ENCODE measurements around the gene CNPY1. TPM values are rescaled to one million over a fixed set of nuclear protein-coding genes. Genes with fewer than 3 reads are reported as not detected.

The CNPY1 gene
- total and polyA plus RNA-seq, 2 donors (not counting 1 experiment from before 2014, with no cell fraction given) = not detected

GRCh38 chr7:155471718-155472117 lies 74.6 kb downstream of the CNPY1 start:
- Histone ChIP-seq H3K79me2 (ENCODE audit: control insufficient read depth, insufficient read depth, low read length) (no peaks in the 10 kb centered on the region), H3K4me2 (replicated peaks; ENCODE audit: low read depth, low read length, poor library complexity, severe bottlenecking) (no peak overlapping the region), H3K9me3 (ENCODE audit: control extremely low read depth in 1 of 3, control insufficient read depth in 2 of 3, insufficient read depth in 1 of 3, low read length in 2 of 3) (peaks cover 0 to 53% (median 3%) of the 10 kb centered on the region in 3 donors), H3K27ac (ENCODE audit: low read length in 2 of 2) (no peak overlapping the region), H3K4me3 (ENCODE audit: control extremely low read depth in 1 of 5, extremely low read depth in 1 of 5, insufficient read depth in 1 of 5, low read depth in 2 of 5, low read length in 4 of 5) (no peak overlapping the region), H2AFZ (ENCODE audit: insufficient read depth, low read depth, low read length, poor library complexity, severe bottlenecking) (no peak overlapping the region), H3K36me3 (replicated peaks in 1 of 2; ENCODE audit: control extremely low read depth in 1 of 2, control insufficient read depth in 1 of 2, extremely low read depth in 1 of 2, insufficient read depth in 2 of 2, low read length in 1 of 2) (no peaks in the 10 kb centered on the region), H3K4me1 (ENCODE audit: control insufficient read depth in 2 of 2, insufficient read depth in 2 of 2, low read length in 2 of 2) (peaks cover 23 to 37% of the 10 kb centered on the region in 2 donors), H3K27me3 (replicated peaks in 1 of 4; ENCODE audit: control extremely low read depth in 1 of 4, control insufficient read depth in 3 of 4, insufficient read depth in 4 of 4, low read length in 3 of 4) (peaks cover 0 to 97% (median 80%) of the 10 kb centered on the region in 4 experiments), H3K9ac (ENCODE audit: low read length) (no peak overlapping the region), H4K20me1 (ENCODE audit: control insufficient read depth, insufficient read depth, low read length, poor library complexity, severe bottlenecking) (no peaks in the 10 kb centered on the region)
- TF ChIP-seq EZH2 (IDR thresholded peaks at IDR 0.05; ENCODE audit: borderline replicate concordance, insufficient read depth, low read depth, low read length, poor library complexity, severe bottlenecking) (no peak), CTCF (IDR thresholded peaks at IDR 0.05) (no peak)
- intact Hi-C loops (cut with micrococcal nuclease) = no loop called here
- Mint-ChIP-seq H3K4me1 (peaks cover 17% of the 10 kb centered on the region), H3K27me3 (peaks cover 84% of the 10 kb centered on the region), H3K4me3 (no peak overlapping the region), H3K27ac (no peak overlapping the region), H3K9me3 (ENCODE audit: insufficient read depth) (no peaks in the 10 kb centered on the region)
- ATAC-seq (ENCODE audit: low read depth) (no peak), DNase-seq (peak; percentile 16)
- 7% methylated on average over 8 of the region's 11 CpGs for WGBS (ENCODE audit: insufficient coverage)
- POLR2A ChIA-PET = no interaction called here
- CTCF ChIA-PET = no interaction called here

GRCh38 chr7:155470686-155471638 lies 75.4 kb downstream of the CNPY1 start:
- 14% methylated on average over 20 of the region's 24 CpGs for WGBS (ENCODE audit: insufficient coverage)
- no peaks in the 10 kb centered on the region for H4K20me1 ChIP-seq (ENCODE audit: control insufficient read depth, insufficient read depth, low read length, poor library complexity, severe bottlenecking)
- DNase-seq (peak; percentile 7), ATAC-seq (ENCODE audit: low read depth) (no peak)
- H2AFZ ChIP-seq (ENCODE audit: insufficient read depth, low read depth, low read length, poor library complexity, severe bottlenecking) = no peak overlapping the region
- no peak overlapping the region for H3K4me3 Mint-ChIP-seq
- H3K79me2 ChIP-seq (ENCODE audit: control insufficient read depth, insufficient read depth, low read length) = no peaks in the 10 kb centered on the region
- peaks cover 31 to 45% of the 10 kb centered on the region in 2 donors for H3K4me1 ChIP-seq (ENCODE audit: control insufficient read depth in 2 of 2, insufficient read depth in 2 of 2, low read length in 2 of 2)
- POLR2A ChIA-PET = no interaction called here
- peaks cover 0 to 97% (median 81%) of the 10 kb centered on the region in 4 experiments for H3K27me3 ChIP-seq (replicated peaks in 1 of 4; ENCODE audit: control extremely low read depth in 1 of 4, control insufficient read depth in 3 of 4, insufficient read depth in 4 of 4, low read length in 3 of 4)
- H3K9ac ChIP-seq (ENCODE audit: low read length) = no peak overlapping the region
- H3K4me1 Mint-ChIP-seq = peaks cover 19% of the 10 kb centered on the region
- no peak overlapping the region for H3K27ac Mint-ChIP-seq
- TF ChIP-seq EZH2 (IDR thresholded peaks at IDR 0.05; ENCODE audit: borderline replicate concordance, insufficient read depth, low read depth, low read length, poor library complexity, severe bottlenecking) = no peak
- TF ChIP-seq CTCF (IDR thresholded peaks at IDR 0.05) = no peak
- CTCF ChIA-PET = no interaction called here
- intact Hi-C loops (cut with micrococcal nuclease) = no loop called here
- peaks cover 0 to 59% (median 3%) of the 10 kb centered on the region in 3 donors for H3K9me3 ChIP-seq (ENCODE audit: control extremely low read depth in 1 of 3, control insufficient read depth in 2 of 3, insufficient read depth in 1 of 3, low read length in 2 of 3)
- H3K27me3 Mint-ChIP-seq = peaks cover 80% of the 10 kb centered on the region
- no peaks in the 10 kb centered on the region for H3K36me3 ChIP-seq (replicated peaks in 1 of 2; ENCODE audit: control extremely low read depth in 1 of 2, control insufficient read depth in 1 of 2, extremely low read depth in 1 of 2, insufficient read depth in 2 of 2, low read length in 1 of 2)
- H3K4me3 ChIP-seq (ENCODE audit: control extremely low read depth in 1 of 5, extremely low read depth in 1 of 5, insufficient read depth in 1 of 5, low read depth in 2 of 5, low read length in 4 of 5) = no peak overlapping the region
- no peak overlapping the region for H3K27ac ChIP-seq (ENCODE audit: low read length in 2 of 2)
- no peak overlapping the region for H3K4me2 ChIP-seq (replicated peaks; ENCODE audit: low read depth, low read length, poor library complexity, severe bottlenecking)
- H3K9me3 Mint-ChIP-seq (ENCODE audit: insufficient read depth) = no peaks in the 10 kb centered on the region
